GM19238 (cell line): ENCODE results near the gene CACNB1.

Source experiments
- DNase-seq: peaks from one replicate; pipeline ENCODE4 v3.0.0; 2011; ENCODE audit warnings: low spot score; ENCODE audit not compliant: insufficient read length

The CACNB1 gene

GRCh38 chr17:39126436-39126835, 71.0 kb downstream of the CACNB1 start:
- no peak for DNase-seq

- DNase-seq: no peak
Measured at GRCh38 chr17:39125143-39125875, 72.2 kb downstream of the CACNB1 start.

- DNase-seq: no peak
Measured at GRCh38 chr17:39123627-39124026, 73.8 kb downstream of the CACNB1 start.
